ENCODE measurements around the gene BHMT2.
A peak's percentile ranks its signal among the peaks of the same experiment; 100 is the strongest.

The BHMT2 gene

DNA sequence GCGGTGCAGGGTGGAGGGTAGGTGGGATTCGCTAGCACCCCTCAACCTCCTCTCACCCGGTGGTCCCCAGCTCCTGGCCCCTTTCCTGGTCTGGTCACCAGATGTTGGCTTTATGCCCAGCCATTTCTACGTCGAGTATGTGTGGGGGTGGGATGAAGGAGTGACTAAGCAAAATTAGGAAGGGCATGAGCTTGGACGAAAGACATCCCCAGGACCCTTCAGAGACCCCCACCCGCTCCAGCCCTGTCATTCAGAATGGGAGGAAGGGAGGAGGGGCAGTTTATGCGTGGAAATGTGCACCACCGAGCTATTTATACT lies 742 bp downstream of the BHMT2 start:
- peak; percentile 62 for DNase-seq

DNA sequence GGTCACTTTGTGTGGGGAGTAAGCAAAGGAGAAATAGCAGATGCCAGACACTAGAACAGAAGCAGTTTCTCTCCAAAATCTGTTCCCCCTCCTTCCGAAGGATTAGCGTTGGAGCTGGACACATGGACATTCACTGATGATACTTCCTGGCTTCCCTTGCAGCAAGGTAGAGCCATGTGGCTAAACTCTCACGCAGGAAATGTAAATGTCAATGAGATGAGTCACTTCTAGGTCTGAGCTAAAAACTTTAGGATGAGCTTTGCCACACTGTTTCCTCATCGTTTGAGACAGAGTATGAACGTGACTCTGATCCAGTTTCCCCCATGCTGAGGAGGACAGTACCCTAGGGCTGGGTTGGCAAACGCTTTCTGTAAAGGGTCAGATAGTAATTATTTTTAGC lies 5.1 kb downstream of the BHMT2 start:
- DNase-seq, result peak; percentile 74

DNA sequence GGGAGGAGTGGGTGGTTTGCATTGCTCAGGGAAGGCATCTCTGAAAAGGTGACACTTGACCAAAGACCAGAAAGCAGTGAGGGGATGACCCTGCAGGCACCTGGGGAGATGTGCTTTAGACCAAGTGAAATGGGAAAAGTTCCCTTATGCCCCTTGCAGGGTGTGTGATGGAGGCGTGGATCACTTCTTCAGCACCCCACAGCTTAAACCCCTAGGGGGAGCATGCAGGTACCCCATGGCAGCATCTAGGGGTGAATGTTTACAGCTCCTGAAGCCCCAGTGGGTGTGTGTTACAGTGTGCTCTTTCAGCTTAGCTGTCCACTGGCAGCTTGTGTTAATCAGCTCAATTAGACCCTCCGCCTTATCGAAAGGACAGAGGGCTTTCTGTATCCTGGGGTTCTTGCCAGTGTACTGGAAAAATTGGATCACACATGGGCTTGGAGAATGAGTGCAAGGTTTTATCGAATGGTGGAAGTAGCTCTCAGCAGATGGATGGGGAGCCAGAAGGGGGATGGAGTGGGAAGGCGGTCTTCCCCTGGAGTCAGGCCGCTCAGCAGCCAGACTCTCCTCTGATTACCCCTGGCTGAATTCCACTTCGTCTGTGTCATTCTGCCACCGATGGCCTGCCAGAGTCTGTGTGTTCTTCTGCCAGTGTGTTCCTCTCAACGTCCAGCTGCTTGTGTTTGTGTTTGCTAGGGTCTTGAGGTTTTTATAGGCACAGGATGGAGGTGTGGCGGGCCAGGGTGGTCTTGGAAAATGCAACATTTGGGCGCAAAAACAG lies 6.3 kb downstream of the BHMT2 start:
- peak; percentile 9 for DNase-seq

DNA sequence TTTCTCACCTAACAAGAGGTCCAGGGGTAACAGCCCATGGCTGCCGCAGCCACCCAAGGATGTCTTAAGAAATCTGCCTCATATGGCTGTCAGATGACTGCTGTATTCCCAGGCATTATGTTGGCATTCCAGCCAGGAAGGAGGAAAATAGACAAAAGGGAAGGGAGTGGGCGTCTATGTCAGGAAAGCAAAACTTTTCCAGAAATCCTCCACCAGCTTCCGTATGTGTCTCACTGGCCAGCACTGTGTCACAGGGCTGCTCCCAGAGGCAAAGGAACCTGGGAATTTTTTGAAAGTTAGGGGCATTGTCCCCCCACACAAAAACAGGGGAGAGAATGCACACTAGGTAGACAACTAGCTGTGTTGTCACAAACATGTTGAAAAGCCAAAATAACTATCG lies 7.3 kb downstream of the BHMT2 start:
- peak; percentile 9 for DNase-seq

DNA sequence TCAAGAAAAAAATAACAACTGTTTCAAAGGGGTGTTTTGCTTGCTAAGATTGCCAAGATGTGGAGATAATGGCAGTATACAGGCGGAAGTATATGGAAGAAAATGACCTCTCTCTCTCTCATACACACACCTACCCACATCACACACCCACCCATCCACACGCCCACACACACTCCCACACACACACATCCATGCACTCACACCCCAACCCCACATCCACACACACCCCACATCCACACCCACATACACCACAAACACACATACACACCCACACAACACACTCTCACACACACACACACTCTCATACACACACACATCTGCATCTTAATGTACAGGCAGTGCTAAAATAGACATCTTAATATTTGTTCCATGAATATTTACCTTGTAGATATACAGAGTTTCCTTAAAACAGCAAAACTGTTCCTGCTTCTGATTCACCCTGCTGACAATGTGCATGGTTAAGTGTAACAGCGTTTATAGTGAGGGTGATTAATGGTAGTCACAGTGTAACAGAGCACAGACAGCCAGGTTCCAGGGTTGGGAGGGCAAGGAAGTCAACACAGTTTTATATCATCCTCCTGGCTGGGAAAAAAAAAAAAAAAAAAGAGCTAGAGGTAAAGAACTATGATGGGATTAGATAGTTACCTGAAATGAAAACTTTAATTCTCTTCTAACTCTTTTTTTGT lies 8.3 kb downstream of the BHMT2 start:
- peak; percentile 29 for DNase-seq

DNA sequence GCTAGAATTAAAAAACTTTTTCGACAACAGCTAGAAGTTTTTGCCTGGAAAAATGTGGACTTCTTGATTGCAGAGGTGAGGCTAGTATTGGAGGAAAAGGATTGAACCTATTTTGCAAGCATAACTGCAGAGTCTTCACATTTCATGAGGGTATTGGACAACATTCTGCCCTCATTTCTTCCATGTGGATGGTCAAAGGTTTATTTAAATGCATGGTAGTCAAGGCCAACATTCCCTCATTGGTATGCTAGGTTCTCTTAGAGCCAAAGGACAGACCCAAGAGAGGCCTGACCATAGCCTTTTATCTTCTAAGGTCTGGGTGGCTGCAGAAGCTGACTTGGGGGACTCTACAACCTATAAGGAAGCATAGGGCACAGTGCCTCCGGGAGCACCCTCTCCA lies 11.2 kb downstream of the BHMT2 start:
- DNase-seq, result no peak

DNA sequence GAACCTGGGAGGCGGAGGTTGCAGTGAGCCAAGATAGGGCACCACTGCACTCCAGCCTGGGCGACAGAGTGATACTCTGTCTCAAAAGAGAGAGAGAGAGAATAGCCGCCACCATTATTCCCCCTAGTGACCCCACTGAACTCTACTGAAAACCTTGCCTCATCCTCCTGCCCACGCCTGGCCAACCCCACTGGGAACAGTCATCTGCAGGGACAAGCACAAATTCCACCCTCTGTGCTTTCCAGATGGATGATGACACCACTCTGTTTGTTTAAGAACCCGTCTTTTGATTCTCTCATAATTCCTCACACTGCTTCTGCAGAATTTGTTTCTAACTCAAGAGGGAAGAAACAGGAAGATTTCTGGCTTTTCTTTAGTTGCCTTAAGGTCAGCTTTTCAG lies 12.2 kb downstream of the BHMT2 start:
- no peak for DNase-seq

DNA sequence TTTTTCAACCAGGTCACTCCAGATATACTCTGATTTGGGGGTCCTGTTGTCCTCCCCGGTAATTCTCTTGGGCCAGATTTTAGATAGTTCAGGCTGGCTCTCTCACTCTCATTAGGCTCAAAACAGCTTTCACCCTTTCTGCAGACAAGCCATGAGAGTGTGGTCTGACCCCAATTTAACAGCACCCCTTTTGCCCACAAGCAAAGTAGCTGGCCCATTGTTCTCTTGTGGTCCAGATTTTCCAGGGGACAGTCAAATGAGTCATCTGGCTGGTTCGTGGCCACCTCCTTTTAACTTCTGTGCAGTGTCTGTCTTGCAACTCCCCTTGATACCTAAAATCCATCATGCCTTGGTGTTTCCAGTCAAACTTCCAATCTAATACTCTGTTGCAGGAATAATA lies 16.5 kb downstream of the BHMT2 start:
- DNase-seq, result no peak

DNA sequence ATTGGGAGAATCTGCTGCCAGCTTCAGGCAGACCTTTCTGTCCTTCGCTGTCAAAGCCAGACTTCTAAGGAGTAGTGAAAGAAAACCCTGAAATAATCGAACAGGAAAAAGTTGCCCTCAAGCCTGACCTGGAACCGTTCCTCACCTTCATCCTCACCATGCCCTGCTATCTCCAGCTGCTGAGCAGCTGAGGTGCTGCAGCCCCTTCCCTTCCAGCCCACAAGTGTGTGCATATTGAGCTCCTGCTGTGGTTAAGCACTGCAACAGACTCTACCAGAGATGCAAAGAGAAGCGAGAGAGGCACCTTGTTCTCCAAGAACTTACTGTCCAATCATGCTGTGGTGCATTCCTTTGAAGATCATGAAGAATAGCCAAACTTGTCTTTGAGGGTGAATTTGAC lies 18.9 kb downstream of the BHMT2 start:
- DNase-seq, result no peak

DNA sequence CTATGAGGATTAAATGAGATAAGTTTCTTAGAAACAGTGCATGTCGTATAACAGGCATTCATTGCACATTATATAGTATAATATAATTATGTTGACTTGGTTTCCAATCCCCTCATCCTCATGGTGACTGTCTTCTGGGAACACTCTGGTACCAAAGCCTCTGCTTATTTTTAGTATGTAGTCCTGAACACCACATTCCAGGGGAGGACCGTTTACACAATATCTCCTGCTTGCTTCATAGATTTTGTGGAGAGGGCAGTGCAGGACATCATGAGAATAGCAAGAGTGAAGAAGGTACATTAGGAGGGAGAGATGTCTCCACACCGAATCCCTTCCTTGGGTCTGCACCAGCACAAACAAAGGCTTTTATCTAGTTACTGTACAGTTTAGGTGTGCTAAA lies 21.5 kb downstream of the BHMT2 start:
- no peak for DNase-seq

DNA sequence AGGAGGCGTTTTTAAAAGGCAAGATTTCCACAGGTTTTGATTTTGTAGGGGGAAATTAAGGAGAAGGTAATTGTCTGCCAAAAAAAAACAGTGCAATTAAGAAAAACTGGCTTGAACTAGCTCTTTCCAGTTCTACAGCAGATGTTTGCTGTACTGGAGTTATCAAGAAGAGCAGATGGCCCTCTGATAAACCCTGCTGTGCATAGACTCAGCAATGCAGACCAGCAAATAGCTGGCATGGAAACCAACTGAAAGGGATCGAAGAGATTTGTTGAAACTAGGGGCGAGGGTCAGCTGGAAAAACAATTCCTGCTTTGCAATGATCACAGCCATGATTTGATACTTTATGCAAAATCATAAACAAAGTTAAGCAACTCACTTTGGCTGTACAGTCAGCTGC lies 24.2 kb downstream of the BHMT2 start:
- DNase-seq, result no peak

DNA sequence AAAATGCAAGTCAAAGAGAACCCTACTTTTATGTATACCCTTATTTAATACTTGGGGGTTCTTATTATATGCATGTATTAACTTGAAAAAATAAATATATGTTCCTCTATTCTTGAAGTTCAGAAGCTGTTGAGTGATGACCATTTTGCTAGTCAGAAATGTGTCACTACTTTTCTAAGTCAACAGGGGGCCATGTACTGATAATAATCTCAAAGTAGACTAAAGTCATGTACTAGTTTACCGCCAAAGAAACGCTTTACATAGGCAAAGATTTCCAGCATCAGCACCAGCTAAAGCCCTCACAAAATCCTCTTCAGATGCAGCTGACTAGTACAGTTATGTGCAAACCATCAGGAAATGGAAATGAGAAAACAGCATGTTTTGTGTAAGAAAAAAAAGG lies 36.3 kb downstream of the BHMT2 start:
- DNase-seq, result no peak

DNA sequence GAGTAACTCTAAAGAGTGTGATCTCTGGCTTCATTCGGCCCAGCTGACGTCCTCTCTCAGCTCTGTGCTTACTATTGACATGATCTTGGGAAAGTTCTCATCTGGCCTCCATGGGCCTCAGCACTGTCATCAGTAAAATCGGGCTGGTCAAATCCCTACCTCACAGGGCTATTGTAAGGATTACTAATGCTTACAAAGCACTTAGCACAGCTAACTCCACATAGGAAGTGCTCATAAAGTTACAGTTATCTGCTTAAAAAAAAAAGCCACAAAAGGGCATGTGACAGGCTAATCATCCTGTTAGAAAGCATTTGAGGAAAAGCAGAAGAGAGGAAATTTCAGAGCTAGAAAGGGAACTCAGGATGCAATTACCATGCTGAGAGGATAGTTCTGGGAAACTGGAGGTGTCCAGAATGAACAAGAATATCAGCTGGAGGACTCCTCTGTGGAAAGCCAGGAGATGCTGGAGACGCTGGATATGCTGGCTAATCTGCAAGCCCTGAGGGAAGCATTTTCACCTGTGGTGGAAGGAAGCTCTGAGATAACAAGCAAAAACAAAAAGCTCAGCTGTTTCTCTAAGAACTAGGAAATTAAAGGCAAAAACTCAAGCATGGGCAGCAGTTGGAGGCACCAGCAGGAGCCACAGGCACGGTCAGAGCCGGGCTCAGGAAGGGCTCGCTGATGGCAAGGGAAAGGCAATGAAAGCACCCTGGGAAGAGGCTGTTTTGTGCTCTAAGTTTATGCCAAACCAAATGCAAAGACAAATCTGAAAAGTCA lies 37.6 kb downstream of the BHMT2 start:
- peak; percentile 13 for DNase-seq

DNA sequence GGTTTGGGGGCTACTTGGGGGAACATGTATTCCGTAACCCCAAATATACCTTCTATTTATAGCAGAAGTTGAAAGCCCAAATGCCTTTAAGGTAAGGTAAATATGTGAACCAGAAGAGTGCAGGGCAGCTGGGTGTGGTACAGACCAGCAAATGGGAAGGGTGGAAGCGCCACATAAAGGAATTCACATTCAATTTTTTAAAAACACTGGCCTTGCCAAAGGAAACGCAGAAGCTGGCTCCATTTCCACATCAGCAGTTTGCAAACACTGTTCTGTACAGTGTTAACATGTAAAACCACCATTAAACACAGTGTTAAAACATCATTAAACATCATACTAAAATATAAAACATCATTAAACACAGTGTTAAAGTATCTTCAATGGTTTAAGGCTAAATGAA lies 38.5 kb downstream of the BHMT2 start:
- DNase-seq, result no peak

DNA sequence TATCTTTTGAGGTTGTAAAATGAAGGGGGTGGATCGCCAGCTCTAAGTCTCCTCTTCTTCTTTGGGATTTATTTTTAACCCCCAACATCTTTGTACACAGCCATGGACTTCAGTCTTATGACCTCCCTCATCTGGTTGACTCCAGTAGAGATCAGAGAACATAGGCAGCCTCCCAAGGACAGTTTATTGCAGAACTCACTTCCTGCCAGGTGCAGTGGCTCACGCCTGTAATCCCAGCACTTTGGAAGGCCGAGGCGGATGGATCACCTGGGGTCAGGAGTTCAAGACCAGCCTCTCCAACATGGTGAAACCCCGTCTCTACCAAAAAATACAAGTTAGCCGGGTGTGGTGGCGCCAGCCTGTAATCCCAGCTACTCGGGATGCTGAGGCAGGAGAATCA lies 39.2 kb downstream of the BHMT2 start:
- no peak for DNase-seq

DNA sequence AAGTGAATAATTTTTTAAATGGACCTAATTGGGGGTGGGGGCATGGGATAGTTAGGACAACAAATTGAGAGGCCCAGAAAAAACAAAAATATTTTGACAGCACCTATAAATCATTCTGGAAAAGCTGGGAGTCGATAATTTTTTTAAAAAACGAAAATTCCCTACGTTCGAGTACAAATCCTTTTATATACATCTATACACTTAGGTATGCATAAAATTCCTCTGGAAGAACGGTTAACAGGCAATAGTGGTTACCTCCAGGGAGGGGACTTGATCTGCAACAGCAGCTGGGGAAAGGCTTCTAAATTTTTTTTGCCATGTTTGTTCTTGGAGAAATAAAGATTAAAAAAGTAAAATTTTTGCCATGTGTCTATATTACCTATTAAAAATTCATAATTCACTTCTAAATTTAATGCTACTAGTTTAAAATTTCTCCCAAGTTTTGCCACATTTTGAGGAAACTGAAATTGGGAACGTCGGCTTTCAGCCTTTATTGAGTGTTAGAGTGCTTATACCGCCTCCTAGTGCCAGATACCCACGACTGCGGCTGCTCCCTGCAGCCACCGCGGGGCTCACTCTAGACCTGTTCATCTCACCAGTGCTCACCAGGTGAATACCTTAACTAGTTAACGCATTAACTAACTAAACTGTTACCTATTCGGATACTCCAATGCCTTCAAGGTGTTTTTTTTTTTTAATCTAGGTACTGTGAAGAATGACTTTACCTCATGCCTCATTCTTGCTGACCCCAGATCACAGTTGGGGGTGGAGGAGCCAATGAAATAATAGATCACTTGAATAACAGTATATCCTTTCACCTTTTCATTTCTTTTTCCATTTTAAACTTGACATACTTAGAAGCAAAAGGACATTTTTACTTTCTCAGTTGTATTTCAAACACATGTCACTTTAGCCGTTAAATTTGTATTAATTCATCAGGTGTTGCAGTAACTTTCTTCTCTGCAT lies 40.2 kb downstream of the BHMT2 start:
- DNase-seq, result no peak

DNA sequence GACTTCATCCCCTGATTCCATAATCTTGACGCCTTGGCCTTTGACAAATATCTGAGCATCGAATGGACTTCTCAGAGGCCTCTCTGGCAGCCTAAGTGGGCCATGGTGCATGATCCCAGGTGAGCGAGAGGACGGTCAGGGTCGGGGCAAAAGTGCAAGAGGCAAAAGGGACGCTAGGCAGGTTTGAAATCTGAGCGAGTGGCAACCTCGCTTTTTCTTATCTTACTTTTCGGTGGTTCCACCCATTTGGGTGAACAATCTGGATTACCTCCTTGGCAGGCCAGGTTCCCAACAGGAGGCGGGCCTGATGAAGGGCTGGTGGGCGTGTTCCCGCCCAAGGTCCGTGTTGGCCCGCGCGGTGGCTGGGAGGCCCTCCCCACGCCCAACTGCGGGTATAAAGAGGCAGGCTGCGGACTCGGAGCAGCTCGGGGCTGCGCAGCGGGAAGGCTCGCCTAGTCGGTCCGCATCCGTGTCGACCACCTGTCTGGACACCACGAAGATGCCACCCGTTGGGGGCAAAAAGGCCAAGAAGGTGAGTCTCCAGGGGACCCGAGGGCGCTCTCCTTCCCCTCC lies 41.9 kb downstream of the BHMT2 start, which contains the start of gene BHMT:
Gene BHMT (plus strand): TSS at position 423 of the 573 bp plus-strand sequence. CDS start 77 bp downstream, at position 500.
- no peak for DNase-seq

DNA sequence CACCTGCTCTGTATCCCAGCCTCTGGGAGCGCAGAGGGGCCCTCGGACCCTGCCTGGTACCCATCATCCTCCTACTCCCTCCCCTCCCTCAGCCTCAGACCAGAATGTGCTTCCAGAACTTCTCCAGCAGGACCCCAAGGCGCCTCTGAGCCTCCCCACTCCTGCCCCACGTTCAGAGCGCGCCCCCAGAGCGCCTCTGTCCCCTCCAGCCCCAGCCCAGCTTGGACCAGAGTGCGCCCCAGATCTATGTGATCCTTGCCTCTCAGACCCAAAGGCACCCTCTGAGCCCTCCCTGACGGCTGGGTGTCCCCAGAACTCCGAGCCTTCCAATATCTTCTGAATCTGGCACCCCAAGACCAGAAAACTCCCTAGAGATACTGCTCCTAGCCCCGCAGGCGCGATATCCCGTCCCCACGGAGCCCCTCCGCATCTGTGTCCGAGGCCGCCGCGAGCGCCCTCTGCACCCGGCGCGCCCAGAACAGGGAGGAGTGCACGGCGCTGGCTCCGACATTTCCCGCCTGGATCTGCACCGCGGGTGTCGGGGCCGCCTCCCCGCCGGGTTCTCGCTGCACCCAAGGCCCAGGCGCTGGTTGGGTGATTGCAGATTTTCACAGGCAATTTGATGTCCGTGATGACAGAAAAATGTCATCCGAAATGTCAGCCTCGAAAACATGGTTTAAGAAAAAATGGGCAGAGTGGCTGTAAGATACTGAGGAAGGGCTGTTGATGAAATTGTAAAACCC lies 42.6 kb downstream of the BHMT2 start:
- DNase-seq, result no peak

DNA sequence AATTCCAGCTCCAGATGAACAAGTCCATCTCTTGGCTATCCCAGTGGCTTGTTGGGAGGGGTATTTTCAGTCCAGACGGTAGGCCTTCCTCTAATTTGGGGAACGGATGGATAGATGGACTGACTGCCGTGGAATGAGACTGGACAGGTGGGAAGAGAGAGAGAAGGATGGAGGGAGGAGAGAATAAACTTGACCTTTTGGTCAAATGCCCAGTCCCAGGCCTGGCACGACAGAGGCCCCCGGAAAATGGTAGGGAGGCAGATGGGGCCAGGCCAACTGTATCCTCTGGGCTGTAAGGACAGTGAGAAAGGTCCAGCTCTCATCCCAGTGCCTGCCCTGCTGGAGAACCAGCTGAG lies 43.1 kb downstream of the BHMT2 start:
- DNase-seq, result no peak

DNA sequence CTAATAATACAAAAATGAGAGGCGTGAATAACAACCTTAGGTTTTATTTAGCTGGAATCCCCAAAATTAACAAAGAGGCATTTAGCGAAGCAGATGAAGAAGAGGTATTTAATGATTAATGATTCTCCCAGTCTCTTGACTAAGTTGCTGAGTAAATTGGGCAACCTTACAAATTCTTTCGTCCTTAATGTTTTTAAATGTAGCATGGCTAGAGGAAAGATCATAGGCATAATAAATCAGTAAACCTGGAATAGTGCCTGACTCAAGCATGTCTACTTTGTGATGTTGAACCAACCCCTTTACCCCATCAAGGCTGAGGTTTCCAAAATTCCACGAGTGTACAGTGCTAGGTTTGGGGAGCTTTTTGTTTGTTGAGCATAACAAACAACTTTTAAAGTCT lies 49.9 kb downstream of the BHMT2 start:
- DNase-seq, result peak; percentile 79

DNA sequence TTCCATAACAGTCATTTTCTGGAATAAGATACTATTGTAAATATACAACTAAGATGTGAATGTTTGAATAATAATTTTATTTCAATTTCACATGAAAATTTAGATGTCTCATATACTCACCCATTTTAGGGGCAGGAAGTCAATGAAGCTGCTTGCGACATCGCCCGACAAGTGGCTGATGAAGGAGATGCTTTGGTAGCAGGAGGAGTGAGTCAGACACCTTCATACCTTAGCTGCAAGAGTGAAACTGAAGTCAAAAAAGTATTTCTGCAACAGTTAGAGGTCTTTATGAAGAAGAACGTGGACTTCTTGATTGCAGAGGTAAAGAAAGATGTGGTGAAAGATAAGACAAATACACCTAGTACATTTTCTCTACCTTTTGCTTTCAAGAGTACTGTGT lies 50.7 kb downstream of the BHMT2 start:
- peak; percentile 35 for DNase-seq

DNA sequence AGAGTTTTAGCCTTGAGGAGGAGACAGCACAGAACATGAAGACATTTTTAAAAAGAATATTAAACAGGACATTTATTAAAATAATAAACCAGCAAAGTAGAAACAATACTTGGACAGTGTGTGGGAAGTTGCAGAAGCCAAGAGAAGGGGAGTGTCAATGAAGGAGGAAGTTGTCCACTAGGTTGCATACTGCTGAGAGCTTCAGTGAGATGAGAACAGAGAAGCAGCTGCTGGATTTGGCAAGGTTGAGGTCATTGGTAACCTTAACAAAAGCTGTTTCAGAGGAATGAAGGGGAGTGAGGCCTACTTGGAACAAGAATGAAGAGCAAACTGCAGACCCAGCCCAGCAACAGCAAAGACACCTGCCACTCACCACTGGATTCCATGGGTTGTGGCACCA lies 53.4 kb downstream of the BHMT2 start:
- DNase-seq, result no peak

Measured in fibroblast of upper back skin (primary cell).